SU-DHL-6 (cell line): Measurements from ENCODE around the gene AIMP2.
"Not testable (repeated sequence)": the region's sequence is repeated elsewhere in the genome, so short reads cannot be mapped to it uniquely, and the experiment has no call there.

ENCODE experiments used
- H2AFZ ChIP-seq: fragments of 200-600 bp; sonication (generic); 2 replicates; pipeline ENCODE4 v1.6.1; 2014; ENCODE audit warnings: low read depth, mild to moderate bottlenecking, moderate library complexity, mixed read lengths, antibody characterized with exemption, low read length; ENCODE audit not compliant: severe bottlenecking
- H3F3A ChIP-seq: fragments of 200-600 bp; shearing (Covaris generic); 2 replicates; pipeline ENCODE4 v1.6.0; 2016; ENCODE audit warnings: antibody characterized with exemption, mild to moderate bottlenecking; ENCODE audit not compliant: insufficient read depth
- H3K27ac ChIP-seq: fragments of 200-600 bp; sonication (generic); 2 replicates; pipeline ENCODE4 v1.5.1; 2016; ENCODE audit warnings: low read depth, mild to moderate bottlenecking, low read length, moderate library complexity, mixed read lengths
- H3K27me3 ChIP-seq: fragments of 200-600 bp; sonication (generic), shearing (Covaris generic); 2 replicates; pipeline ENCODE4 v1.6.0; 2014; ENCODE audit warnings: mild to moderate bottlenecking, low read length
- H3K36me3 ChIP-seq: fragments of 200-600 bp; sonication (generic); 2 replicates; pipeline ENCODE4 v1.6.1; 2014; ENCODE audit warnings: mild to moderate bottlenecking, low read length, mixed read lengths
- H3K4me2 ChIP-seq: fragments of 300-600, 200-600 bp; shearing (Covaris generic), sonication (generic); 2 replicates; pipeline ENCODE4 v1.6.0; 2014; ENCODE audit warnings: low read length, low read depth, mild to moderate bottlenecking; ENCODE audit not compliant: poor library complexity, severe bottlenecking
- H3K4me3 ChIP-seq: fragments of 200-600 bp; sonication (generic); 2 replicates; pipeline ENCODE4 v1.5.1; 2014; ENCODE audit warnings: antibody characterized with exemption, low read length, mild to moderate bottlenecking, mixed read lengths; ENCODE audit not compliant: insufficient read depth, poor library complexity, severe bottlenecking
- H3K79me2 ChIP-seq: fragments of 200-600 bp; sonication (generic); 2 replicates; pipeline ENCODE4 v1.6.1; 2014; ENCODE audit warnings: mild to moderate bottlenecking, low read length, moderate library complexity; ENCODE audit not compliant: insufficient read depth
- H3K9ac ChIP-seq: fragments of 200-600 bp; sonication (generic); 2 replicates; pipeline ENCODE4 v1.7.0; 2014; ENCODE audit warnings: mild to moderate bottlenecking, low read length
- H3K9me2 ChIP-seq: fragments of 200-600 bp; sonication (generic); replicated peaks from 2 replicates; pipeline ENCODE4 v1.6.1; 2014; ENCODE audit warnings: low read length; ENCODE audit not compliant: insufficient read depth
- H3K9me3 ChIP-seq: fragments of 200-600 bp; sonication (generic); 2 replicates; pipeline ENCODE4 v1.6.1; 2014; ENCODE audit warnings: low read length, mixed read lengths; ENCODE audit not compliant: insufficient read depth
- H4K20me1 ChIP-seq: fragments of 200-600 bp; sonication (generic); 2 replicates; pipeline ENCODE4 v1.6.1; 2014; ENCODE audit warnings: low read depth, mild to moderate bottlenecking, antibody characterized with exemption, low read length, moderate library complexity, mixed read lengths
- EZH2phosphoT487 ChIP-seq: fragments of 200-600 bp; sonication (generic), shearing (Covaris generic); conservative IDR thresholded peaks from 2 replicates; pipeline ENCODE4 v1.6.1; 2018; ENCODE audit warnings: mild to moderate bottlenecking, antibody characterized with exemption, low read length, moderate library complexity, mixed read lengths
- TF ChIP-seq, protein P1 (sequence below): fragments of 200-600 bp; sonication (generic); IDR thresholded peaks from one replicate; pipeline ENCODE4 v1.5.1; 2017; ENCODE audit warnings: antibody characterized with exemption, mild to moderate bottlenecking, low read length, moderate library complexity; ENCODE audit not compliant: insufficient read depth, poor library complexity, severe bottlenecking

AIMP2 gene

DNA sequence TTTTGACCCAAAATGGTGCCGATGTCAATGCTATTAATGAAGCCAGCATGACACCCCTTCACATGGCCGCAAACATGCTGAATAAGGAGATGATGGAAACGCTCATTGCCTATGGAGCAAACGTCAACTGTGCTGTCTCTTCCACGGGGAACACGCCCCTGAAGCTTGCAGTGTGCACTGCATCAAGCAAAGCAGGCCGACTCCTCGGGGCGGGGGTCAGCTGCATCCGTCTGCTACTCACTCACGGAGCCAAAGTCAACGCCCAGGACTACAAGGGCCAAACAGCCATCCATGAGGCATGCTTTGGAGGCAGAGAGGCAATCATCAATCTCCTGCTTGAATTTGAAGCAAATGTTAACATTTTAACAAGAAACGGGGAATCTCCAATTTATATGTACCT is 26.6 kb downstream of the AIMP2 start:
- Histone ChIP-seq H3K27me3 (no peaks in the 10 kb centered on the region), H4K20me1 (no peaks in the 10 kb centered on the region), H2AFZ (no peak overlapping the region), H3K4me3 (no peak overlapping the region), H3K79me2 (peaks cover 7% of the 10 kb centered on the region; the same call in 1 of the 2 replicates), H3K36me3 (peaks cover 42% of the 10 kb centered on the region), H3K9me2 (no peaks in the 10 kb centered on the region), H3K9me3 (no peaks in the 10 kb centered on the region), H3K4me2 (no peak overlapping the region), H3K27ac (no peak overlapping the region), H3K9ac (no peak overlapping the region), H3F3A (no peaks in the 10 kb centered on the region)
- no peak for TF ChIP-seq EZH2phosphoT487
- TF ChIP-seq, protein P1, sequence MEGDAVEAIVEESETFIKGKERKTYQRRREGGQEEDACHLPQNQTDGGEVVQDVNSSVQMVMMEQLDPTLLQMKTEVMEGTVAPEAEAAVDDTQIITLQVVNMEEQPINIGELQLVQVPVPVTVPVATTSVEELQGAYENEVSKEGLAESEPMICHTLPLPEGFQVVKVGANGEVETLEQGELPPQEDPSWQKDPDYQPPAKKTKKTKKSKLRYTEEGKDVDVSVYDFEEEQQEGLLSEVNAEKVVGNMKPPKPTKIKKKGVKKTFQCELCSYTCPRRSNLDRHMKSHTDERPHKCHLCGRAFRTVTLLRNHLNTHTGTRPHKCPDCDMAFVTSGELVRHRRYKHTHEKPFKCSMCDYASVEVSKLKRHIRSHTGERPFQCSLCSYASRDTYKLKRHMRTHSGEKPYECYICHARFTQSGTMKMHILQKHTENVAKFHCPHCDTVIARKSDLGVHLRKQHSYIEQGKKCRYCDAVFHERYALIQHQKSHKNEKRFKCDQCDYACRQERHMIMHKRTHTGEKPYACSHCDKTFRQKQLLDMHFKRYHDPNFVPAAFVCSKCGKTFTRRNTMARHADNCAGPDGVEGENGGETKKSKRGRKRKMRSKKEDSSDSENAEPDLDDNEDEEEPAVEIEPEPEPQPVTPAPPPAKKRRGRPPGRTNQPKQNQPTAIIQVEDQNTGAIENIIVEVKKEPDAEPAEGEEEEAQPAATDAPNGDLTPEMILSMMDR: no peak

DNA sequence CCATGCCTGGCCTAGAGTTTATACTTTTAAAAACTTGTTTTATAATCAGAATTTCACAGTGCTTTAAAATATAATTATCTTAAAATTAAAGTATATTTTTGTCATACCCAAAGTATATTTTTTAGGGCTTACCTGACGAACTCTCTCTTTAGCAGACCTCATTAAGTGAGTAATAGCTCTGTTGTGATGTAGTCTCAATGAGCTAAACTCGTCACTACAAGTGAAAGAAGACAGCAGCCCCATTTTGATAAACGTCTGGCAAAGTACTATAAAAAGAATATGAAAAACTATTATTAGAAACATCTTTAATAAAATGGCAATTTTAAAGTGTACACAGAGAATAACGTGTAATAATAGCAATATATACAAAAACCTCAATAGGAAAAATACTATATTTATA is 40.7 kb downstream of the AIMP2 start:
- no peaks in the 10 kb centered on the region for H3K9me3 ChIP-seq

DNA sequence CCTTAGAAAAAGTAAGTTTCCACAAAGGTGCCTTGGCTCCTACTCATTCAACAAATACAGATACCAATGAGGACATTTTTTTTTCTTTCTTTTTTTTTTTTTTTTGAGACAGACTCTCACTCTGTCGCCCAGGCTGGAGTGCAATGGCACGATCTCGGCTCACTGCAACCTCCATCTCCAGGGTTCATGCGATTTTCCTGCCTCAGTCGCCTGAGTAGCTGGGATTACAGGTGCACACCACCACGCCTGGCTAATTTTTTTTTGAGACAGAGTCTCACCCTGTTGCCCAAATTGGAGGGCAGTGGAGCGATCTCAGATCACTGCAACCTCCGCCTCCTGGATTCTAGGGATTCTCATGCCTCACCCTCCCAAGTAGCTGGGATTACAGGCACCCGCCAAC is 42.1 kb downstream of the AIMP2 start:
- H3K4me3 ChIP-seq, H3K27me3 ChIP-seq, H3K9me3 ChIP-seq, H3K27ac ChIP-seq, H3K4me2 ChIP-seq, H3K9me2 ChIP-seq, H3K9ac ChIP-seq, H2AFZ ChIP-seq, H4K20me1 ChIP-seq, H3F3A ChIP-seq: not testable (repeated sequence)
- Histone ChIP-seq H3K79me2 (peaks cover 35% of the 10 kb centered on the region), H3K36me3 (peaks cover 39% of the 10 kb centered on the region)

More for the DNA sequence above, 40.7 kb downstream of the AIMP2 start:
- Histone ChIP-seq H3K36me3 (peaks cover 46% of the 10 kb centered on the region), H4K20me1 (no peaks in the 10 kb centered on the region), H3K9ac (no peak overlapping the region), H3F3A (no peaks in the 10 kb centered on the region; the same call in 1 of the 2 replicates), H2AFZ (no peak overlapping the region), H3K4me3 (no peak overlapping the region), H3K27ac (no peak overlapping the region), H3K9me2 (no peaks in the 10 kb centered on the region), H3K4me2 (no peak overlapping the region), H3K27me3 (no peaks in the 10 kb centered on the region), H3K79me2 (peaks cover 24% of the 10 kb centered on the region; the same call in 1 of the 2 replicates)
- TF ChIP-seq, protein P1: no peak

DNA sequence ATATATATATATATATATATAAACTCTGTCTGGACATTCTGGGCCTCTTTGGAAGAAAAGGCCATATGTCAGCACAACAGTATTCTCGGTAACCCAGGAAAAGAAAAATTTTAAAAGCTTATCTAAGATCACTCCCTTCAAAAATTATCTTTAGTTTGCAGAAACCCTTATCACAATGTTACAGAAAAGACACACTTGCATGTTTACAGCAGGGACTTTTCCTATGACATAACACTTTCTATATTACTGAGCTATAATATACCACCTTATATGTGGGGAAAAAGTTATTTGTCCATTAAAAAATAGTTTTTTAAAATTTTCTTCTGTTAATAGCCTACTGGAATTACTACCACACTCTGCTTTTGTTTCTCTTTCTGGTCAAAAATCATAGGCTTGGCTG is 47.5 kb downstream of the AIMP2 start:
- peak overlapping the region; percentile 78 for H3K4me3 ChIP-seq
- no peaks in the 10 kb centered on the region for H3K27me3 ChIP-seq
- H3K9me3 ChIP-seq: no peaks in the 10 kb centered on the region
- no peaks in the 10 kb centered on the region for H3K9me2 ChIP-seq
- H3K36me3 ChIP-seq: peaks cover 21% of the 10 kb centered on the region
- H4K20me1 ChIP-seq: peaks cover 4% of the 10 kb centered on the region; the same call in 1 of the 2 replicates
- no peak for TF ChIP-seq EZH2phosphoT487
- TF ChIP-seq, protein P1: no peak
- H3F3A ChIP-seq: peaks cover 15% of the 10 kb centered on the region; the same call in 1 of the 2 replicates
- H3K79me2 ChIP-seq: peaks cover 54% of the 10 kb centered on the region
- H3K27ac ChIP-seq: no peak overlapping the region
- H3K4me2 ChIP-seq: peak overlapping the region; percentile 76
- H3K9ac ChIP-seq: no peak overlapping the region
- H2AFZ ChIP-seq: no peak overlapping the region
